ENCODE measurements around the gene CNGB1. TPM values are rescaled to one million over a fixed set of nuclear protein-coding genes. Genes with fewer than 3 reads are reported as not detected.

CNGB1 gene
- total RNA-seq, 1 experiment from 2014 or later = not detected

Other genes with a start within 250 kb of the CNGB1 start
- gene KATNB1, start 235.4 kb downstream of the CNGB1 start, total RNA-seq (2014; rRNA removed; shearing (Covaris generic)) = 19.9 and 22.0 TPM in 2 replicates
- 77.9 and 90.4 TPM in 2 replicates for gene KIFC3, start 168.6 kb downstream of the CNGB1 start, total RNA-seq (2014; rRNA removed; shearing (Covaris generic))
- gene ZNF319, start 29.5 kb upstream of the CNGB1 start, total RNA-seq (2014; rRNA removed; shearing (Covaris generic)) = 4.0 and 5.1 TPM in 2 replicates
- 15.5 and 20.6 TPM in 2 replicates for gene USB1, start 30.3 kb upstream of the CNGB1 start, total RNA-seq (2014; rRNA removed; shearing (Covaris generic))
- 6.4 and 8.0 TPM in 2 replicates for gene MMP15, start 54.6 kb upstream of the CNGB1 start, total RNA-seq (2014; rRNA removed; shearing (Covaris generic))
- gene CFAP20, start 158.3 kb upstream of the CNGB1 start, total RNA-seq (2014; rRNA removed; shearing (Covaris generic)) = 126 and 129 TPM in 2 replicates
- gene CSNK2A2, start 227.0 kb upstream of the CNGB1 start, total RNA-seq (2014; rRNA removed; shearing (Covaris generic)) = 10.1 and 13.7 TPM in 2 replicates